Activated CD4-positive, alpha-beta T cell treated with anti-CD3 and anti-CD28 coated beads, Interleukin-10, Interleukin-2, amounts not matched to agents 100 ng/mL and 50 ng/mL, durations not matched to agents 16 hours and 8 hours (primary cell): ENCODE data around the gene ALPL.

Experiments used
- DNase-seq: peaks from one replicate; pipeline ENCODE4 v3.0.0-alpha.2; 2020

Gene ALPL

DNA sequence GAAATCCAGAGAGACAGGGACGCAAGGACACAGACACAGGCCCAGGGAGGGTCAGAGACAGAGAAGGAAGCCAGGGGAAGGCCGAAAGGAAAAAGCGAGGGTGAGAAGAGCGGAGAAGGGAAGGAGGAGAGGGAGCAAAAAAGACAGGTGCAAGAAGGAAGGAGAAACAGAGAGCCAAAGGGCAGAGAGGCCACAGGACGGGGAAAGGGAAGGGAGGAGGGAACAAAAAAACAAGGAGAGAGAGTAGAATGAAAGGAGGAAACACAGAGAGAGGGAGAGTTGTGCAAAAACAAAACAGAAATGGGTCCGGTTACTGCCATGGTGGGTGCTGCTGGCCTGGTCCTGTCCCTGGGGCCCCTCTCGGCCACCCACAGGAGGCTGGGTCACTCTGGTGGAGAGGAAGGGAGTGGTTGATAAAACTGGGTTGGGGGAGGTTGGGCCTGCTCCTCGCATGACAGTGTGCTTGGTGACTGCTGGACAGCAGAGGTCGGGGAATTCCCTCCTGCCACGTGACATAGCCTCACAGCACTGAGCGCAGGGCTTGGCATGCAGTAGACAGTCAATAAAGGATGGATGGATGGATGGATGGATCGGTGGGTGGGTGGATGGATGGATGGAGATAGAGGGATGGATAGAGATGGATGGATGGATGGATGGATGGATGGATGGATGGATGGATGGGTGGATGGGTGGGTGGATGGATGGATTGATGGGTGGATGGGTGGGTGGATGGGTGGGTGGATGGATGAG, 95.2 kb downstream of the ALPL start:
- no peak for DNase-seq

GRCh38 chr1:21605012-21605715, 95.9 kb downstream of the ALPL start:
- DNase-seq = no peak

DNA sequence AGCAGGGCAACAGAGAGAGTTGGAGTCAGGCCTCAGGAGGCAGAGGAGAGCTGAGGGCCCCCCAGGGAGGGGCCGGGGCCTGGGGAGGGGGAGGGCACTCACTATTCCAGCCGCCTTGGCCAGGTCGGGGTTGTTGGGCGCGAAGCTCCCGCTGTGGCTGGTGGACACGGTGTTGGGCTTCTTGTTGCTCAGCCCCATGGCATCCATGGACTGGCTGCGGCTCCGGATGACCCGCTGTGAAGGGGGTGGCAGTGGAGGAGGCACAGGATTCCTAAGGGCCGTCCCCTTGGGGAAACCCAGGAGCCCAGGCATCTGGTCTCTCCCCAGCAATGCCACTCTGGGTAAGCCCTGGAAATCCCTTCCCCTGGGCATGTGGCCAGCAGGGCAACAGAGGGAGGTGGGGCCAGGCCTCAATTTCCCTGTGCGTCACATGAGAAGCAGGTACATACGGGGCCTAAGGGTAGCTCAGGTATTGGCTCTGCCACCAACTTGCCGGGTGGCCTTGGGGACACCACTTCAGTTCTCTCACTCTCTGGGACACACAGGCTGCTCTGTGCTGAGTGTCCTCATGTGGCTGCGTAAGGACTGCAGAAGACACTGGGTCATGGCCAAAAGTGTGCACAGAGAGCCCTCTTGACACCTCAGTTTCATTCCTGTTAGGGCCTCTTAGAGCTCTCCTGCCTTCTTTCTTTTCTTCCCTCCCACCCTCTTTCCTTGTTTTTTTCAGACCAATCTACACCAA, 96.9 kb downstream of the ALPL start:
- no peak for DNase-seq

DNA sequence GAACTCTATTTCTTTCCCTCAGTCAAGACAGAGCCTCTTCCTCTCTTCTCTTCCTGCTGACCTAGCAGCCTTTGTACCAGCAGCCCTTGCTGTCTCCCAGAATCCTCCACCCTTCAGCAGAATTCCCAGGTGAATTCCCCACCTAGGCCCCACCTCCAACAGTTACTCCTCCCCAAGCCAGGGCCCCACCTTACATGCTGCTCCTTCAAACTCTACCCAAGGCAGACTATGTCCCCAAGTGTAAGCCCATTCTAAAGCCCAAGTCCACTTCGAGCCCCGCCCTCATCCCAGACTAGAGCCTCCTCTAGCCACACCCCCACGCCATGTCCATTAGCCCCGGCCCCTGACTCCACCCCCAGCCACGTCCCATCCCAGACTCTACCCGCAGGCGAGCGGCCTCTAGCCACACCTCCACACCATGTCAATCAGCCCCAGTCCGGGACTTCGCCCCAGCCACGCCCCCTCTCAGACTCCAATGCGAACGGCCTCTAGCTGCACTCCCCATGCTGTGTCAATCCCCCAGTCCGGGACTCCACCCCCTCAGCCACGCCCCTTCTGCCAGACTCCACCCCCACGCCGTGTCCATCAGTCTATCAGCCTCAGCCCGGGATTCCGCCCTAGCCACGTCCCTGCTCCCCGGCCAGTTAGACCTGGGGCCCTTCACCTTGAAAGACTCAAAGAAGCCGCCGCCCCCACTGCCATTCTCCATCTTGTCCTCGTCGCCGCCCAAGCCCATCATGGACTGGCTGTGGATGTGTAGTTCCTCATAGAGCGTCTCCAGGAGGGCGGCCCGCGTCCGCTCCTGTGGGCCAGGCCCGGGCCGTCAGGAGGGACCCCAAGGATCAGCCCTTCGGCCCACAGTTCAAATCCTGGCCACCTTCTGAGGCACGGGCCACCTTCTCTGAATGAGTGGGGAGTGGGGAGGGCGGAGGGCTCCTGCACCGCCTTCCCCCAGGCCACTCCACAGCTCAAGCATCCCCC, 98.6 kb downstream of the ALPL start:
- DNase-seq = peak; percentile 79

DNA sequence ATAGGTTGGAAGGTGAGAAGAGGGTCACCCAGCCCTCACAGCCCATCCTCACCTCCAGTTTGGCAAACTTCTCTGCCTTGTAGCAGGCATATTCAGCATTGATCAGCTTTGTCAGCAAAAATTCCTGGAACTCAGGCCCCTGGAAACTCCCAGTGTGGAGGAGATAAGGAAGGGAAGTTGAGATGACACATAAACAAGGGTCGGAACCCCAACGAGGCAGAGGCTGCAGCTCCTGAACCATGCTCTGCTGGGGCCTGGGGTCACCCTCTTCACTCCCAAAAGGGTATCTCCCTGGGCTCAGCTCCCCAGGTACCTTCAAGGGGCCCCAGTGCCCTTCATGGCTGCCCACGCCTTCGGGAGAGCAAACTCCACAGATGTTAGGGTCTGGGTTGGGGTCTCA, 99.6 kb downstream of the ALPL start:
- no peak for DNase-seq

GRCh38 chr1:21610027-21610426, 100.8 kb downstream of the ALPL start:
- no peak for DNase-seq

- no peak for DNase-seq
Observed at GRCh38 chr1:21610989-21611785, 102.0 kb downstream of the ALPL start.

GRCh38 chr1:21612057-21612456, 102.8 kb downstream of the ALPL start:
- no peak for DNase-seq

GRCh38 chr1:21613072-21613867, 104.0 kb downstream of the ALPL start:
- DNase-seq = no peak

GRCh38 chr1:21614419-21615115, 105.3 kb downstream of the ALPL start:
- no peak for DNase-seq

DNA sequence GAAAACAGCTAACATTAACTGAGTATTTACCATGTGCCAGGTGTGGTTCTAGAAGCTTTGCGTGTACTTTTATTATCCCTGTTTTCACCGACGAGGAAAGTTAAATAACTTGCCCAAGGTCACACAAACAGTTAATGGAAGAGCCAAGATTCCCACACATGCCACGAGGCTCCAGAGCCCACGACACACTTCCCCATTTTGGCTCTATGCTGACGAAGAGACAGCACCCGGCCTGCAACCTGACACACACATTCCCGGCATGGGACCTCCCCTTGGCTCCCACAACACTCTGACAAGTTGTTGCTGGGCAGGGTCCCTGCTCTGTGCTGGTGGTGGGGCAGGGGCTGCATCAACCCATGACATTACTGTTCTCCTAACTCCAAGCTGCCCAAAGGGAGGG, 107.1 kb downstream of the ALPL start:
- DNase-seq = no peak

- DNase-seq = no peak
Observed at GRCh38 chr1:21617126-21617738, 108.0 kb downstream of the ALPL start.

- no peak for DNase-seq
Observed at GRCh38 chr1:21618059-21618458, 108.8 kb downstream of the ALPL start.

DNA sequence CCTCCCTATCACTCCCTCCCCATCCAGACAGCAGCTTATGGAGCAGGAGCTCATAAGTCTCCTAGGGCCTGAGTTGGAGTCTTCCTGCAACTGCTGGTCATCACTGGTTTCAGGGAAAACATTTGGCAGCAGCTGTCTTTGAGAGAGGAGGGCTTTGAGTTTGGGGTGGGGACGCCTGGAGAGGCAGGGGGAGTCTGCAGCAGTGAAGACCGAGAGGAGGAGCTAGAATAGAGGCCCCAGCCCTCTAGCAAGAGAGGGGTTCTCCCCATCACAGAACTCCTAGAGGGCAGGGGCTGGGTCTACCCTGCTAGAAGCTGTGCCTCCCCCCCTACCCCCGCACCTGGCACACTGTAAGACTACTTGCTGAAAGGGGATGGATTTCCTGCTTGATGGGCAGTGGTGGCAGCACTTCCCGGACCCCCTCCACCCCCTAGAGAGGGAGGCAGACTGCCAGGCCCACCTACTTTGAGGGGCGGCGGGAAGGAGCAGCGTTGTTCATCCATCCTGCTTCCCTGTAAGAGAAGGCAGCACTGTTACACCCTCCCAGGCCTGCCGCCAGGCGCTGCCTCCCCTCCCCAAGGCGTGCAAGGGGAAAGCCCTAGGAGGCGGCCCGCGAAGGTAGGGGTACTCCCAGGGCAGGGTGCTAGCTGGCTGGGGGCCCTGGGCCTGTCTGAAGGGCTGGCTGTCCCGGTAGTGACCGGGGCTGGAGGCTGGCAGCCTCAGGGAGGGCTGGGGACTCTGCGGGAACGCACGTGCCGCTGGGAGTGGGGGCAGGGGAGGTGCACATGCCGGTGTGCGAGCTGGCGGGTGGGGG, 109.5 kb downstream of the ALPL start:
- DNase-seq = no peak

GRCh38 chr1:21619375-21619947, 110.2 kb downstream of the ALPL start:
- DNase-seq = no peak

GRCh38 chr1:21620011-21620410, 110.8 kb downstream of the ALPL start:
- DNase-seq = no peak

DNA sequence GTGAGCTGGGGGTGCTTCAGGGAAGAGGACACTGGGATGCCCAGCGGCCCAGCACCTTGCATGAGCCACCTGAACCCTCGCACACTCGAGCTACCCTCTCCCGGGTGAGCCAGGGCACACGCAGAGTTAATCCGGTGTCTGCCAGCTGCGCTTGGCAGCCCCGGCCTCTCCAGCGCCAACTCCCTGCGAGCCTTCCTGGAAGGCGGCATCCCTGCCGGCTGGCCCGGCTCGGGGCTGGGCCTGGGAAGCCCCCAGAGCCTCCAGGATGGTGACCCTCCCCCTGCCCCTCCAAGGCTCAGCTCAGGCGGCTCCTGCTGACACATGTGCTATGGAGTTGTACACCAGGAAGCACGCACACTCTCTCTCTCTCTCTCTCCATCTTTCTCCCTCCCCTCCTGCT, 111.3 kb downstream of the ALPL start:
- DNase-seq = no peak

DNA sequence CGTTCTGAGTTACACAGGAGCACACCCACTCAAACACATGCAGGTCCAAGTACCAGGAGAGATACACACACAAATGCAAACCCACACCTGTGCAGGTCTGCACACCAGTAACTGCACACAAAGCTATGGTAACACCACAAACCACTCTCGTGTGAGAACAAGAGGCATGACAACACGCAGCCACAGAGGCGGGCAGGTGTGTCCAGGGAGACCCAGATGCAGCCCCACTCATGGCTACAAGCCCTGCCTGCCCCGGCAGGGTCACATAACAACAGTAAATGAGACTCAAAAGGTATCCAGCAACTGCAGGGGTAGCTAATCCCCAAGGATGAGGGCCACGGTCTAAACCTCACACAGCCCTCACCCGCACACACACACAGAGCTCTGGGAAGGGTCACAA, 111.8 kb downstream of the ALPL start:
- DNase-seq = no peak
